ENCODE measurements around the gene ALB. TPM values are rescaled to one million over a fixed set of nuclear protein-coding genes. Genes with fewer than 3 reads are reported as not detected.

The ALB gene
- total RNA-seq, 1 experiment from 2014 or later = 0.22 TPM

GRCh38 chr4:73404457-73404856 lies 370 bp downstream of the ALB start:
- no TSS peak for BruUV-seq (replicated peaks)

GRCh38 chr4:73405138-73405537 lies 1.1 kb downstream of the ALB start:
- no peaks in the 10 kb centered on the region for H3K9me3 ChIP-seq (ENCODE audit: low read length)
- no peaks in the 10 kb centered on the region for H3K9me2 ChIP-seq (replicated peaks; ENCODE audit: low read length)
- DNase-seq (no peak), ATAC-seq (no peak)
- H3K4me2 ChIP-seq (ENCODE audit: low read length) = no peak overlapping the region
- no peaks in the 10 kb centered on the region for H3F3A ChIP-seq (ENCODE audit: low read length, unreplicated experiment)
- no peaks in the 10 kb centered on the region for H3K4me1 ChIP-seq (ENCODE audit: insufficient read depth, low read length)
- no peak overlapping the region for H3K27ac ChIP-seq (ENCODE audit: low read length)
- BruUV-seq (replicated peaks) = no TSS peak
- no peak overlapping the region for H2AFZ ChIP-seq (ENCODE audit: low read length)
- H3K4me3 ChIP-seq (ENCODE audit: low read length) = no peak overlapping the region
- intact Hi-C loops (cut with micrococcal nuclease) = no loop called here
- POLR2A ChIA-PET (ENCODE audit: unreplicated experiment) = no interaction called here
- H3K36me3 ChIP-seq (ENCODE audit: low read depth, low read length) = no peaks in the 10 kb centered on the region
- peaks cover 34% of the 10 kb centered on the region for H3K27me3 ChIP-seq (ENCODE audit: low read length)
- no peaks in the 10 kb centered on the region for H3K79me2 ChIP-seq (ENCODE audit: low read length)
- no peaks in the 10 kb centered on the region for H4K20me1 ChIP-seq (ENCODE audit: low read length)
- H3K9ac ChIP-seq (ENCODE audit: low read length) = no peak overlapping the region
- CTCF ChIA-PET = no interaction called here
- TF ChIP-seq EZH2phosphoT487 (IDR thresholded peaks at IDR 0.05; ENCODE audit: borderline replicate concordance, low read length) (no peak), CTCF (conservative IDR thresholded peaks at IDR 0.05; ENCODE audit: low read depth, low read length) (no peak), EZH2 (IDR thresholded peaks at IDR 0.05; ENCODE audit: low read length, unreplicated experiment) (no peak)

More at GRCh38 chr4:73404457-73404856, 370 bp downstream of the ALB start:
- intact Hi-C loops (cut with micrococcal nuclease) = no loop called here
- no peaks in the 10 kb centered on the region for H3K36me3 ChIP-seq (ENCODE audit: low read depth, low read length)
- peaks cover 33% of the 10 kb centered on the region for H3K27me3 ChIP-seq (ENCODE audit: low read length)
- ATAC-seq (no peak), DNase-seq (no peak)
- H3K9ac ChIP-seq (ENCODE audit: low read length) = no peak overlapping the region
- POLR2A ChIA-PET (ENCODE audit: unreplicated experiment) = no interaction called here
- H2AFZ ChIP-seq (ENCODE audit: low read length) = no peak overlapping the region
- TF ChIP-seq CTCF (conservative IDR thresholded peaks at IDR 0.05; ENCODE audit: low read depth, low read length) (no peak), EZH2 (IDR thresholded peaks at IDR 0.05; ENCODE audit: low read length, unreplicated experiment) (no peak), EZH2phosphoT487 (IDR thresholded peaks at IDR 0.05; ENCODE audit: borderline replicate concordance, low read length) (no peak)
- no peaks in the 10 kb centered on the region for H4K20me1 ChIP-seq (ENCODE audit: low read length)
- CTCF ChIA-PET = no interaction called here
- no peak overlapping the region for H3K4me3 ChIP-seq (ENCODE audit: low read length)
- H3K4me1 ChIP-seq (ENCODE audit: insufficient read depth, low read length) = no peaks in the 10 kb centered on the region
- H3K4me2 ChIP-seq (ENCODE audit: low read length) = no peak overlapping the region
- H3K79me2 ChIP-seq (ENCODE audit: low read length) = no peaks in the 10 kb centered on the region
- no peaks in the 10 kb centered on the region for H3F3A ChIP-seq (ENCODE audit: low read length, unreplicated experiment)
- no peak overlapping the region for H3K27ac ChIP-seq (ENCODE audit: low read length)
- no peaks in the 10 kb centered on the region for H3K9me2 ChIP-seq (replicated peaks; ENCODE audit: low read length)
- H3K9me3 ChIP-seq (ENCODE audit: low read length) = no peaks in the 10 kb centered on the region

GRCh38 chr4:73406548-73406875 lies 2.4 kb downstream of the ALB start:
- TF ChIP-seq EZH2 (IDR thresholded peaks at IDR 0.05; ENCODE audit: low read length, unreplicated experiment) = no peak
- no peak for TF ChIP-seq CTCF (conservative IDR thresholded peaks at IDR 0.05; ENCODE audit: low read depth, low read length)
- no peak for TF ChIP-seq EZH2phosphoT487 (IDR thresholded peaks at IDR 0.05; ENCODE audit: borderline replicate concordance, low read length)
- Histone ChIP-seq H3K4me3 (ENCODE audit: low read length) (no peak overlapping the region), H3K9ac (ENCODE audit: low read length) (no peak overlapping the region), H2AFZ (ENCODE audit: low read length) (no peak overlapping the region), H3K27me3 (ENCODE audit: low read length) (peaks cover 46% of the 10 kb centered on the region), H3K27ac (ENCODE audit: low read length) (no peak overlapping the region), H3K79me2 (ENCODE audit: low read length) (no peaks in the 10 kb centered on the region), H3K9me2 (replicated peaks; ENCODE audit: low read length) (no peaks in the 10 kb centered on the region), H3K4me1 (ENCODE audit: insufficient read depth, low read length) (no peaks in the 10 kb centered on the region), H3K36me3 (ENCODE audit: low read depth, low read length) (no peaks in the 10 kb centered on the region), H3K4me2 (ENCODE audit: low read length) (no peak overlapping the region), H3K9me3 (ENCODE audit: low read length) (no peaks in the 10 kb centered on the region), H3F3A (ENCODE audit: low read length, unreplicated experiment) (no peaks in the 10 kb centered on the region), H4K20me1 (ENCODE audit: low read length) (no peaks in the 10 kb centered on the region)
- BruUV-seq (replicated peaks) = no TSS peak
- ChIA-PET CTCF (no interaction called here), POLR2A (ENCODE audit: unreplicated experiment) (no interaction called here)
- intact Hi-C loops (cut with micrococcal nuclease) = no loop called here
- ATAC-seq (no peak), DNase-seq (no peak)

All from PC-3 (cell line).